Astrocyte (in vitro differentiated cells and primary cell): ENCODE results near the gene FBXO48. TPM values are rescaled to one million over a fixed set of nuclear protein-coding genes. Genes with fewer than 3 reads are reported as not detected.
A peak's percentile ranks its signal among the peaks of the same experiment; 100 is the strongest.

Experiments used
- DNase-seq: peaks from one replicate; pipeline ENCODE4 v3.0.0-alpha.2; 2010; ENCODE audit warnings: low read depth
- FAIRE-seq: peaks from 2 replicates; lab custom pipeline; 2011; peaks lifted over from hg19 to GRCh38; lab: Jason Lieb, UNC
- H2AFZ ChIP-seq: 2 replicates; pipeline ENCODE4 v1.6.0; 2012; ENCODE audit warnings: low read depth, low read length, inconsistent platforms
- H3K27ac ChIP-seq: 2 replicates; pipeline ENCODE4 v1.5.1; 2011; ENCODE audit warnings: low read depth, low read length, inconsistent platforms
- H3K27me3 ChIP-seq: 2 replicates; pipeline ENCODE4 v1.6.0; 2011; ENCODE audit warnings: low read length, inconsistent platforms; ENCODE audit not compliant: insufficient read depth
- H3K36me3 ChIP-seq: 2 replicates; pipeline ENCODE4 v1.5.1; 2011; ENCODE audit warnings: low read length, inconsistent platforms; ENCODE audit not compliant: insufficient read depth
- H3K4me1 ChIP-seq: 2 replicates; pipeline ENCODE4 v1.5.1; 2011; ENCODE audit warnings: low read length, inconsistent platforms; ENCODE audit not compliant: insufficient read depth
- H3K4me2 ChIP-seq: 2 replicates; pipeline ENCODE4 v1.6.0; 2012; ENCODE audit warnings: low read length, inconsistent platforms
- H3K4me3 ChIP-seq: 2 replicates; pipeline ENCODE4 v1.5.1; 2011; ENCODE audit warnings: low read depth, mild to moderate bottlenecking, low read length, inconsistent platforms; ENCODE audit not compliant: insufficient read depth
- H3K79me2 ChIP-seq: 2 replicates; pipeline ENCODE4 v1.6.0; 2012; ENCODE audit warnings: mild to moderate bottlenecking, low read length, inconsistent platforms; ENCODE audit not compliant: insufficient read depth
- H3K9ac ChIP-seq: 2 replicates; pipeline ENCODE4 v1.6.0; 2012; ENCODE audit warnings: mild to moderate bottlenecking, low read length, inconsistent platforms
- H3K9me3 ChIP-seq: 2 replicates; pipeline ENCODE4 v1.5.1; 2012; ENCODE audit warnings: low read depth, mild to moderate bottlenecking, low read length, inconsistent platforms; ENCODE audit not compliant: insufficient read depth
- H4K20me1 ChIP-seq: 2 replicates; pipeline ENCODE4 v1.6.0; 2012; ENCODE audit warnings: low read length, inconsistent platforms; ENCODE audit not compliant: insufficient read depth
- H3K27ac Mint-ChIP-seq: one replicate; pipeline ENCODE4 v1.8.0; 2021; ENCODE audit warnings: mild to moderate bottlenecking, mixed read lengths; ENCODE audit not compliant: unreplicated experiment
- H3K27me3 Mint-ChIP-seq: one replicate; pipeline ENCODE4 v1.8.0; 2021; ENCODE audit warnings: low read depth, mixed read lengths; ENCODE audit not compliant: unreplicated experiment
- H3K36me3 Mint-ChIP-seq: one replicate; pipeline ENCODE4 v1.8.0; 2021; ENCODE audit warnings: low read depth, mixed read lengths; ENCODE audit not compliant: unreplicated experiment
- H3K4me1 Mint-ChIP-seq: one replicate; pipeline ENCODE4 v1.8.0; 2021; ENCODE audit warnings: low read depth, mixed read lengths; ENCODE audit not compliant: unreplicated experiment
- H3K4me3 Mint-ChIP-seq: one replicate; pipeline ENCODE4 v1.8.0; 2021; ENCODE audit warnings: mild to moderate bottlenecking, moderate library complexity, mixed read lengths; ENCODE audit not compliant: unreplicated experiment
- H3K9me3 Mint-ChIP-seq: one replicate; pipeline ENCODE4 v1.8.0; 2021; ENCODE audit warnings: mild to moderate bottlenecking, mixed read lengths; ENCODE audit not compliant: unreplicated experiment
- EZH2 ChIP-seq: IDR thresholded peaks from 2 replicates; pipeline ENCODE4 v1.6.1; 2012; ENCODE audit warnings: mild to moderate bottlenecking, low read length, inconsistent platforms; ENCODE audit not compliant: insufficient read depth
- total RNA-seq: library from RNA; stranded (reverse); gene quantifications from 2 replicates; pipeline ENCODE4 v1.2.1, GENCODE V29; 2021
- TF ChIP-seq, protein P1 (sequence below): IDR thresholded peaks from 2 replicates; pipeline ENCODE4 v1.5.1; 2011; ENCODE audit warnings: low read depth, mild to moderate bottlenecking, inconsistent platforms, low read length, moderate library complexity; ENCODE audit not compliant: insufficient read depth

FBXO48 gene
- total RNA-seq, 1 donor from 2014 or later: 0.54 TPM

- H3K9ac ChIP-seq: no peak overlapping the region
- H4K20me1 ChIP-seq: no peaks in the 10 kb centered on the region
- H3K9me3 ChIP-seq: no peaks in the 10 kb centered on the region
- DNase-seq (no peak), FAIRE-seq (no peak)
- H3K4me1 ChIP-seq: no peaks in the 10 kb centered on the region
- H3K4me3 Mint-ChIP-seq: no peak overlapping the region
- no peak overlapping the region for H3K4me2 ChIP-seq
- no peaks in the 10 kb centered on the region for H3K9me3 Mint-ChIP-seq
- no peaks in the 10 kb centered on the region for H3K27me3 Mint-ChIP-seq
- no peak overlapping the region for H3K4me3 ChIP-seq
- H3K4me1 Mint-ChIP-seq: peaks cover 9% of the 10 kb centered on the region
- H3K36me3 ChIP-seq: no peaks in the 10 kb centered on the region
- H3K36me3 Mint-ChIP-seq: no peaks in the 10 kb centered on the region
- H3K27ac ChIP-seq: no peak overlapping the region
- TF ChIP-seq, protein P1, sequence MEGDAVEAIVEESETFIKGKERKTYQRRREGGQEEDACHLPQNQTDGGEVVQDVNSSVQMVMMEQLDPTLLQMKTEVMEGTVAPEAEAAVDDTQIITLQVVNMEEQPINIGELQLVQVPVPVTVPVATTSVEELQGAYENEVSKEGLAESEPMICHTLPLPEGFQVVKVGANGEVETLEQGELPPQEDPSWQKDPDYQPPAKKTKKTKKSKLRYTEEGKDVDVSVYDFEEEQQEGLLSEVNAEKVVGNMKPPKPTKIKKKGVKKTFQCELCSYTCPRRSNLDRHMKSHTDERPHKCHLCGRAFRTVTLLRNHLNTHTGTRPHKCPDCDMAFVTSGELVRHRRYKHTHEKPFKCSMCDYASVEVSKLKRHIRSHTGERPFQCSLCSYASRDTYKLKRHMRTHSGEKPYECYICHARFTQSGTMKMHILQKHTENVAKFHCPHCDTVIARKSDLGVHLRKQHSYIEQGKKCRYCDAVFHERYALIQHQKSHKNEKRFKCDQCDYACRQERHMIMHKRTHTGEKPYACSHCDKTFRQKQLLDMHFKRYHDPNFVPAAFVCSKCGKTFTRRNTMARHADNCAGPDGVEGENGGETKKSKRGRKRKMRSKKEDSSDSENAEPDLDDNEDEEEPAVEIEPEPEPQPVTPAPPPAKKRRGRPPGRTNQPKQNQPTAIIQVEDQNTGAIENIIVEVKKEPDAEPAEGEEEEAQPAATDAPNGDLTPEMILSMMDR: no peak
- TF ChIP-seq EZH2: no peak
- no peak overlapping the region for H2AFZ ChIP-seq
- H3K27ac Mint-ChIP-seq: no peak overlapping the region
- H3K27me3 ChIP-seq: peaks cover 2% of the 10 kb centered on the region
- H3K79me2 ChIP-seq: no peaks in the 10 kb centered on the region
These were observed 28.4 kb downstream of the FBXO48 start for GRCh38 chr2:68438455-68439303.

- peak overlapping the region; percentile 87 for H3K27ac Mint-ChIP-seq
These were observed 30.8 kb downstream of the FBXO48 start for GRCh38 chr2:68436270-68436669.

More at GRCh38 chr2:68436270-68436669, 30.8 kb downstream of the FBXO48 start:
- Mint-ChIP-seq H3K27me3 (peaks cover 3% of the 10 kb centered on the region), H3K4me1 (peaks cover 9% of the 10 kb centered on the region), H3K4me3 (no peak overlapping the region), H3K36me3 (peaks cover 2% of the 10 kb centered on the region), H3K9me3 (no peaks in the 10 kb centered on the region)
- Histone ChIP-seq H3K79me2 (no peaks in the 10 kb centered on the region), H3K36me3 (no peaks in the 10 kb centered on the region), H3K27me3 (no peaks in the 10 kb centered on the region), H3K4me3 (no peak overlapping the region), H3K4me2 (no peak overlapping the region), H4K20me1 (no peaks in the 10 kb centered on the region), H3K27ac (peak overlapping the region; percentile 29), H3K4me1 (no peaks in the 10 kb centered on the region), H3K9me3 (no peaks in the 10 kb centered on the region), H2AFZ (no peak overlapping the region), H3K9ac (no peak overlapping the region)
- peak; percentile 14 for DNase-seq
- TF ChIP-seq, protein P1: no peak
- no peak for TF ChIP-seq EZH2
- no peak for FAIRE-seq
